Neural progenitor cell (in vitro differentiated cells): ENCODE measurements around the gene ATXN1. TPM values are rescaled to one million over a fixed set of nuclear protein-coding genes. Genes with fewer than 3 reads are reported as not detected.

ENCODE experiments used
- DNase-seq: peaks from one replicate; pipeline ENCODE4 v3.0.0-alpha.2; 2016; ENCODE audit warnings: low spot score
- H2AFZ ChIP-seq: fragments of 200-600 bp; sonication (generic); replicated peaks from 2 replicates; pipeline ENCODE4 v1.6.1; 2016; ENCODE audit warnings: antibody characterized with exemption
- H3F3A ChIP-seq: fragments of 200-600 bp; sonication (generic); 2 replicates; pipeline ENCODE4 v1.6.1; 2016; ENCODE audit warnings: antibody characterized with exemption, low read depth
- H3K27ac ChIP-seq: fragments of 200-600 bp; sonication (generic); 2 replicates; pipeline ENCODE4 v1.5.1; 2016; ENCODE audit warnings: mild to moderate bottlenecking
- H3K27me3 ChIP-seq: fragments of 200-600 bp; sonication (generic); 2 replicates; pipeline ENCODE4 v1.6.1; 2016; ENCODE audit warnings: mild to moderate bottlenecking, moderate library complexity
- H3K36me3 ChIP-seq: fragments of 200-600 bp; sonication (generic); 2 replicates; pipeline ENCODE4 v1.5.1; 2016
- H3K4me1 ChIP-seq: fragments of 200-600 bp; sonication (generic); 2 replicates; pipeline ENCODE4 v1.6.1; 2016; ENCODE audit warnings: mixed run types
- H3K4me2 ChIP-seq: fragments of 200-600 bp; sonication (generic); 2 replicates; pipeline ENCODE4 v1.6.1; 2016
- H3K4me3 ChIP-seq: fragments of 200-600 bp; sonication (generic); 2 replicates; pipeline ENCODE4 v1.5.1; 2016
- H3K79me2 ChIP-seq: fragments of 200-600 bp; sonication (generic); 2 replicates; pipeline ENCODE4 v1.6.1; 2016; ENCODE audit warnings: low read depth
- H3K9ac ChIP-seq: fragments of 200-600 bp; sonication (generic); 2 replicates; pipeline ENCODE4 v1.6.1; 2016
- H3K9me3 ChIP-seq: fragments of 200-600 bp; sonication (generic); 2 replicates; pipeline ENCODE4 v1.5.1; 2016; ENCODE audit warnings: low read depth
- H4K20me1 ChIP-seq: fragments of 200-600 bp; sonication (generic); 2 replicates; pipeline ENCODE4 v1.6.1; 2016; ENCODE audit warnings: low read depth
- H3K27ac Mint-ChIP-seq: 3 replicates; pipeline ENCODE4 v1.8.0; 2021; ENCODE audit warnings: mixed read lengths
- H3K27me3 Mint-ChIP-seq: 2 replicates; pipeline ENCODE4 v1.8.0; 2022; ENCODE audit warnings: low read depth, mild to moderate bottlenecking, inconsistent platforms, moderate library complexity, mixed read lengths; ENCODE audit not compliant: insufficient read depth
- H3K36me3 Mint-ChIP-seq: 3 replicates; pipeline ENCODE4 v1.8.0; 2021; ENCODE audit warnings: mixed read lengths
- H3K4me1 Mint-ChIP-seq: 3 replicates; pipeline ENCODE4 v1.8.0; 2021; ENCODE audit warnings: mixed read lengths
- H3K4me3 Mint-ChIP-seq: 3 replicates; pipeline ENCODE4 v1.8.0; 2021; ENCODE audit warnings: mild to moderate bottlenecking, moderate library complexity, mixed read lengths
- H3K9me3 Mint-ChIP-seq: 3 replicates; pipeline ENCODE4 v1.8.0; 2020; ENCODE audit warnings: mixed read lengths
- EZH2 ChIP-seq: fragments of 200-600 bp; sonication (generic); IDR thresholded peaks from 2 replicates; pipeline ENCODE4 v1.6.1; 2017; ENCODE audit warnings: antibody characterized with exemption, mild to moderate bottlenecking, moderate library complexity
- EZH2phosphoT487 ChIP-seq: fragments of 200-600 bp; sonication (generic); IDR thresholded peaks from 2 replicates; pipeline ENCODE4 v1.6.1; 2017; ENCODE audit warnings: antibody characterized with exemption
- total RNA-seq: library from RNA; depleted of rRNA; stranded (reverse); fragments of >200 nt; gene quantifications from 2 replicates; pipeline ENCODE4 v1.2.3, GENCODE V29; 2015; ENCODE audit warnings: low replicate concordance
- TF ChIP-seq, protein P1 (sequence below): fragments of 200-600 bp; sonication (generic); IDR thresholded peaks from 2 replicates; pipeline ENCODE4 v1.5.1; 2017; ENCODE audit warnings: antibody characterized with exemption, mild to moderate bottlenecking

Gene ATXN1
- total RNA-seq, 1 donor from 2014 or later, result 3.6 TPM

DNA sequence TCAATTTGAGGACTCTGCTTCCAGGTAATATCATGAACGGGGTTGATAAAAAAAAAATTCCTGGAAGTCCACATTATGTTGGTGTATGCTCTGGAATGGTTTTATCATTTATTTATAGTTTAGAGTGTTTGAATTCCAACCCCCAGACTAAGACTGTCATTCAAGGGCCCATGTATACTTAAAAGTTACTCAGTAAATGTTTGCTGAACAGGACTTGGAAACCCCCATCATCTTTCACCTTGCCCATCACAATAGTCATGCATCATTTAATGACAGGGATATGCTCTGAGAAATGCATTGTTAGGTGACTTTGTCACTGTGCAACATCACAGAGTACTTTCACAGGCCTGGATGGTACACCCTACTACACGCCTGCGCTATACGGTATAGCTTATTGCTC lies 104.8 kb downstream of the ATXN1 start:
- Histone ChIP-seq H3K4me2 (no peak overlapping the region), H3K4me3 (no peak overlapping the region), H3K4me1 (peaks cover 18% of the 10 kb centered on the region), H3F3A (no peaks in the 10 kb centered on the region), H3K9ac (no peak overlapping the region), H3K27me3 (no peaks in the 10 kb centered on the region), H3K27ac (no peak overlapping the region), H2AFZ (no peak overlapping the region), H3K36me3 (no peaks in the 10 kb centered on the region), H3K9me3 (no peaks in the 10 kb centered on the region), H4K20me1 (no peaks in the 10 kb centered on the region), H3K79me2 (no peaks in the 10 kb centered on the region)
- H3K27ac Mint-ChIP-seq, result no peak overlapping the region
- no peak for DNase-seq
- H3K27me3 Mint-ChIP-seq, result peaks cover 2% of the 10 kb centered on the region
- H3K9me3 Mint-ChIP-seq, result no peaks in the 10 kb centered on the region
- H3K4me1 Mint-ChIP-seq, result peaks cover 14% of the 10 kb centered on the region
- no peaks in the 10 kb centered on the region for H3K36me3 Mint-ChIP-seq
- no peak overlapping the region for H3K4me3 Mint-ChIP-seq
- TF ChIP-seq, protein P1, sequence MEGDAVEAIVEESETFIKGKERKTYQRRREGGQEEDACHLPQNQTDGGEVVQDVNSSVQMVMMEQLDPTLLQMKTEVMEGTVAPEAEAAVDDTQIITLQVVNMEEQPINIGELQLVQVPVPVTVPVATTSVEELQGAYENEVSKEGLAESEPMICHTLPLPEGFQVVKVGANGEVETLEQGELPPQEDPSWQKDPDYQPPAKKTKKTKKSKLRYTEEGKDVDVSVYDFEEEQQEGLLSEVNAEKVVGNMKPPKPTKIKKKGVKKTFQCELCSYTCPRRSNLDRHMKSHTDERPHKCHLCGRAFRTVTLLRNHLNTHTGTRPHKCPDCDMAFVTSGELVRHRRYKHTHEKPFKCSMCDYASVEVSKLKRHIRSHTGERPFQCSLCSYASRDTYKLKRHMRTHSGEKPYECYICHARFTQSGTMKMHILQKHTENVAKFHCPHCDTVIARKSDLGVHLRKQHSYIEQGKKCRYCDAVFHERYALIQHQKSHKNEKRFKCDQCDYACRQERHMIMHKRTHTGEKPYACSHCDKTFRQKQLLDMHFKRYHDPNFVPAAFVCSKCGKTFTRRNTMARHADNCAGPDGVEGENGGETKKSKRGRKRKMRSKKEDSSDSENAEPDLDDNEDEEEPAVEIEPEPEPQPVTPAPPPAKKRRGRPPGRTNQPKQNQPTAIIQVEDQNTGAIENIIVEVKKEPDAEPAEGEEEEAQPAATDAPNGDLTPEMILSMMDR, result no peak
- TF ChIP-seq EZH2phosphoT487 (no peak), EZH2 (no peak)

DNA sequence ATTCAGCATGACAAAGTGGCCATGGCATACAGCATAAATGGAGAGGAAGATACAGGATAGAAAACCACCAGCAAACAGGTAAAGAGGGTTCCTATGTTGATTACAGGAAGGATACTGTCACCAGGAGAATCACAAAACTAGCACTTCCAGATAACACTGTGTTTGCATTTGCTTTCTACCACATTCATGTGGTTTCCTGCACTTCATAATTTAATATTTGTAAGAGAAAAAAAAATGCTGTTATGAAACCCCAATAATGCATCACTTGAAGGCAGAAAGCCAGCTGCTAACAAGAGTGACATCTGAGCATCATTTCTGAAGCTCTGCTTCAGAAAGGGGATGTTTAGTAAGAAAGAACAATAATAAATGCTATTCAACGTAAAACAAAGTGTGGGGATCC lies 106.6 kb downstream of the ATXN1 start:
- no peak overlapping the region for H3K4me3 Mint-ChIP-seq
- no peak overlapping the region for H3K27ac Mint-ChIP-seq
- Histone ChIP-seq H3F3A (no peaks in the 10 kb centered on the region), H3K4me3 (no peak overlapping the region), H3K9me3 (no peaks in the 10 kb centered on the region), H3K9ac (no peak overlapping the region), H3K36me3 (no peaks in the 10 kb centered on the region), H3K79me2 (no peaks in the 10 kb centered on the region), H4K20me1 (no peaks in the 10 kb centered on the region), H3K4me1 (peaks cover 18% of the 10 kb centered on the region), H3K4me2 (no peak overlapping the region), H3K27me3 (no peaks in the 10 kb centered on the region), H2AFZ (no peak overlapping the region), H3K27ac (no peak overlapping the region)
- TF ChIP-seq, protein P1, result no peak
- TF ChIP-seq EZH2phosphoT487 (no peak), EZH2 (no peak)
- H3K4me1 Mint-ChIP-seq, result peaks cover 14% of the 10 kb centered on the region
- H3K9me3 Mint-ChIP-seq, result no peaks in the 10 kb centered on the region
- no peak for DNase-seq
- peaks cover 2% of the 10 kb centered on the region for H3K27me3 Mint-ChIP-seq
- H3K36me3 Mint-ChIP-seq, result no peaks in the 10 kb centered on the region

DNA sequence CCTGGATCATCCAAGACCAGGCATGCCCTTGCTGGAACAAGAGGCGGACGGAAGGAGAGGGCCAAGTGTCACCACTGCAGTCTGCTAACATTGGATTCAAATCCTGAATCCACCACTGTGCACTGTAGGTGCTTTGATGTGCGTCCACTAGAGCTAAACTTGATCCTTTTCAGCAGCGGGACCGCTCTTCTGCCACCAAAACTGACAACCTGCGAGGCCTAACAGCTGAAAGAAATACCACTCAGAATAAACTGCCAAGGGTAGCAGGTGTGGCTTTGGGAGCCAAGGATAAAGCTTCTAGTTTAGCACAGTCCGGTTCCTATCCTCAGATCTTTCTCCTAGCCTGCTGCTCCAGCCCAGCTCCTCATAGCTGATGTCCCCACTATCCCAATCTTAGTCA lies 108.0 kb downstream of the ATXN1 start:
- Histone ChIP-seq H3K9ac (no peak overlapping the region), H3K9me3 (no peaks in the 10 kb centered on the region), H3K27me3 (no peaks in the 10 kb centered on the region), H3K27ac (no peak overlapping the region), H3K36me3 (no peaks in the 10 kb centered on the region), H2AFZ (no peak overlapping the region), H4K20me1 (no peaks in the 10 kb centered on the region), H3K79me2 (no peaks in the 10 kb centered on the region), H3F3A (no peaks in the 10 kb centered on the region), H3K4me2 (no peak overlapping the region), H3K4me1 (peaks cover 12% of the 10 kb centered on the region), H3K4me3 (no peak overlapping the region)
- Mint-ChIP-seq H3K27ac (no peak overlapping the region), H3K9me3 (no peaks in the 10 kb centered on the region), H3K4me1 (peaks cover 5% of the 10 kb centered on the region), H3K4me3 (no peak overlapping the region), H3K27me3 (peaks cover 2% of the 10 kb centered on the region), H3K36me3 (no peaks in the 10 kb centered on the region)
- TF ChIP-seq EZH2, result no peak
- no peak for TF ChIP-seq EZH2phosphoT487
- TF ChIP-seq, protein P1, result no peak
- no peak for DNase-seq
